ENCODE measurements around the gene DDR2.
A peak's percentile ranks its signal among the peaks of the same experiment; 100 is the strongest.
"Not testable (repeated sequence)": the region's sequence is repeated elsewhere in the genome, so short reads cannot be mapped to it uniquely, and the experiment has no call there.

The DDR2 gene

DNA sequence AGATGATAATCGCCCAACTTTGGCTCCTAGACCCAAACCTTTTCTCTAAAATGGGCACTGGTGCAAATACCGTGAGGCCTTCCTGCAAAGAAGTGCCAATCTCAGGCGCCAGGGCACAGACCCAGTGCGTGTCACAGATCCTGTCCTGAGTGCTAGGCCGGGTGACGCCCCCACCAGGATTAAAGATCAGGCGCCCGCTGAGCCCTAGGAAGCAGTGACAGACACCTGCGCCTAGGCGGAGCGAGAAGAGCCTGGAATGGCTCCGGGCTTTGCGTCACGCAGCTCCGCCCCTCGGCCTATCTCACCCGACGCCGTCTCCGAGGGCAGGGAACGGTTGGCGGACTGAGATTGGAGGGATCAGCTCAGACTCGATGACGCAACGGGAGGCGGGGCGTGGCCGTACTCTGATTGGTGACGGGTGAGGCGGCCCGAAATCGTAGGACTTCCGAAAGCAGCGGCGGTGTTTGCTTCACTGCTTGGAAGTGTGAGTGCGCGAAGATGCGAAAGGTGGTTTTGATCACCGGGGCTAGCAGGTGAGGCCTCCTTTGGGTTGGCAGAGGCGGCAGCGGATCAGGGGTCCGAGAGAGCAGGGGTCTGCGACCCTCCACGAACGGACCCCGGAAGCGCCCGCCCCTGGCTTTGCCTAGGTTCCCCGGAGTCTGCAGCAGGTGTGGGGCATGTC is 158.2 kb downstream of the DDR2 start, which contains the start of gene HSD17B7:
Gene HSD17B7, plus strand, starts transcription at position 400 of the 682 bp plus-strand sequence. Its CDS starts 99 bp downstream, at position 499.
- H3K9ac ChIP-seq (ENCODE audit: low read length); H3K36me3 ChIP-seq (ENCODE audit: insufficient read depth, low read length); H3K27me3 ChIP-seq (ENCODE audit: control insufficient read depth in 1 of 2, insufficient read depth in 2 of 2, low read length in 2 of 2); H3K4me1 ChIP-seq (ENCODE audit: insufficient read depth, low read length); H3K9me3 ChIP-seq (ENCODE audit: low read length): not testable (repeated sequence)
- peak within 1 kb of the TSS in 1 of 2 donors; percentile 47 for H3K4me3 ChIP-seq (ENCODE audit: low read depth in 1 of 2, low read length in 2 of 2)
- peak within 1 kb of the TSS; percentile 66 for H3K27ac ChIP-seq (ENCODE audit: low read depth, low read length)

DNA sequence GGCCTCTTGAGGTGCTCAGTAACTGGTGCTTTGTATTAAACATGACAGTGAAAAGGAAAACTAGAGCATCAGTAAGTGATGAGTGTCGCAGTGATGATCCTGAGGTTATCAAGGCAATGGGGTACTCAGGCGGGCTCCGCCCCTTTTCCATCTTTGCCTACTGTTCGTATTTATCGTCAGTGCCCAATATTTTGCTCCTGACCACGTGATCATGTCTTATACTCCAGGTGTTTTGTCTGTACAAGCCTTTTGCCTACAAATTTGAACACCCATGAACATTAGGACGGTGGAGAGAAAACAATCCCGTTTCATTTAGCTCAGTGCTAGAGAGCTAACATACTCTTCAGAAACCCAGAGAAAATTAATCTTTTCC is 158.7 kb downstream of the DDR2 start:
- H3K27ac ChIP-seq (ENCODE audit: low read depth, low read length); H3K9me3 ChIP-seq (ENCODE audit: low read length); H3K36me3 ChIP-seq (ENCODE audit: insufficient read depth, low read length); H3K4me1 ChIP-seq (ENCODE audit: insufficient read depth, low read length); H3K9ac ChIP-seq (ENCODE audit: low read length); H3K27me3 ChIP-seq (ENCODE audit: control insufficient read depth in 1 of 2, insufficient read depth in 2 of 2, low read length in 2 of 2): not testable (repeated sequence)
- peak overlapping the region in 1 of 2 donors; percentile 41 for H3K4me3 ChIP-seq (ENCODE audit: low read depth in 1 of 2, low read length in 2 of 2)

DNA sequence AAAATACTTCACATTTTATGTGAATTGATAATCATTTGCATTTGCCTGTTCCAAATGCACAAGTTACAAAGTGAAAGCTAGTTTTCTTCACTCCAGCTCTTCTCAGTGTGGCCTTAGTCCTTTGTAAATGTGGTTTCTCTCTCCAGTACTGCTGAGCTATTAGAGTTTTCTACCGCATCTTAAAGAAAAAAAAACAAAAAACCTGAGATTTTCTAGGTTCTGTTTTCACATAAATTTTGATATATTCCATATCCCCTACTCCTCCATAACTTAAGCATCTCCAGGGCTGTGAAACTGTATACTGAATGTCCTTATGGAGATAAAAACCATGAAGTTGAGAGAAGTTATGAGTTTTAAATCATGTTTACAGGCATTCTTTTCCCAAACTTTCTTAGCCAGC is 162.0 kb downstream of the DDR2 start:
- H3K27me3 ChIP-seq (ENCODE audit: control insufficient read depth in 1 of 2, insufficient read depth in 2 of 2, low read length in 2 of 2); H3K9me3 ChIP-seq (ENCODE audit: low read length); H3K4me1 ChIP-seq (ENCODE audit: insufficient read depth, low read length); H3K9ac ChIP-seq (ENCODE audit: low read length); H3K27ac ChIP-seq (ENCODE audit: low read depth, low read length); H3K4me3 ChIP-seq (ENCODE audit: low read depth in 1 of 2, low read length in 2 of 2); H3K36me3 ChIP-seq (ENCODE audit: insufficient read depth, low read length): not testable (repeated sequence)

DNA sequence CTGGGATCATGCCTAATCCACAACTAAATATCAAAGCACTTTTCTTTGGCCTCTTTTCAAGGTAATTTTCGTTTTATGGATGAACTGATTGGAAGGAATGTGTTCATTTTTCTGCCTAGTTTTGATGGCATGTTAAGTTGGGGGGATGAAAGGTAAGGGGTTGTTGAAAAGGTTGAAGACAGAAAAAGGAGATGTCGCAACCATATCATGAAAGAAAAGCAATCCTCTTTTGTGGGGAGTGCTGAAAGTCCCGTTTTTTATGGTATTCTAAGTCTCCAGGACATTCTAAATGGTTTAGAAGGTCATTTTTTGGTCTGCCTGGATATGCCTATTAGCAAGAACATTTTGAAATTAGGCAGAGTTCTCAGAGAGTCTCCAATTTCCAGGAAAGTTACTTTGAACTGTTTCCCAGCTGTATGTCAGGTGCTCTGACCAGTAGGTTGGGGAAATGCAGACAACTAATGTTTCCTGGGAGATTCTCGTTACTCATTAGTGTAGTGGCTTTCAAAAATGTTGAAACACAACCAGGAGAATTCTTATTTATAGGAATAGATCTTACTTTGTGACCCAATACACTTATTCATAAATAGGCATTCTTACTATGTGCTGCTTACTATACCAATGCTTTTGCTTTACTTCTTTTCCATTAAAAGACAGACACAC is 164.5 kb downstream of the DDR2 start:
- H3K4me1 ChIP-seq (ENCODE audit: insufficient read depth, low read length); H3K4me3 ChIP-seq (ENCODE audit: low read depth in 1 of 2, low read length in 2 of 2); H3K27ac ChIP-seq (ENCODE audit: low read depth, low read length); H3K36me3 ChIP-seq (ENCODE audit: insufficient read depth, low read length); H3K27me3 ChIP-seq (ENCODE audit: control insufficient read depth in 1 of 2, insufficient read depth in 2 of 2, low read length in 2 of 2); H3K9me3 ChIP-seq (ENCODE audit: low read length); H3K9ac ChIP-seq (ENCODE audit: low read length): not testable (repeated sequence)

DNA sequence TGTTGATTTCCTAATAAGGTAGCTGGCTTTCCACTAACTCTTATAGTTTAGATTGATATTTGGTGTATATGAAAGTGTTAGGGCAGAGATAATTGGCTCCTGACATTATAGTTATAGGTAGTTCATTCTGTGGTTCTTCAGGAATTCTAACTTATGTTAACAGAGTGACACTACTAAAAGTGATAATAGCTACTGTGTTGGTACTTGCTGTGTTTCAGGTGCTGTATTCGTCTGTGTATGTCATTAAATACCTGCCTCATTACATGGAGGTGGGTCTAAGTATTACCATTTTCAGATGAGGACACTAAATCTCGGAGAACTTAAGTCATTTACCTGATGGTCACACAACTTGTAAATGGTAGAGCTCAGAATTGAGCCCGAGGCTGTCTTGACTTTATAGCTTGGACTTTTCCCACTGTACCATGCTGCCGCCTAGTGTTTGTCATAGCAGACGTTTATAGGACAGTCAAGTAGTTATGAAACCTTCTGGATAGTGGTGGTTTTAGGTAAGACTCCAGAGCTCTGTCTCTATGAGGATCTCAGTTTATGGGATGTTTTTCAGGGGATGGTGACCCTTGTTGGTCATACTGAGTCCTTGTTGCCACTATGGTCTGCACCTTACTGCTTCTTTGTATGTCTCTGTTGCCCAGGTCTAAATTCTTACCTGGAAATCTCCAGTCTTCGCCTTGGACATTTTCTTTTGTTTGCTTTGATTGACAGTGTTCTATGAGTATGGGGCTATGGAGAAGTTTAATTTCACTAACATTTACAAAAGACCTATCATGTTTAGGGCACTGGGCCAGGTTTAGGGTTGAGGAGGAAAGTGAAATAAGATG is 167.9 kb downstream of the DDR2 start:
- not testable (repeated sequence) for H3K36me3 ChIP-seq (ENCODE audit: insufficient read depth, low read length); H3K9ac ChIP-seq (ENCODE audit: low read length); H3K4me1 ChIP-seq (ENCODE audit: insufficient read depth, low read length)

DNA sequence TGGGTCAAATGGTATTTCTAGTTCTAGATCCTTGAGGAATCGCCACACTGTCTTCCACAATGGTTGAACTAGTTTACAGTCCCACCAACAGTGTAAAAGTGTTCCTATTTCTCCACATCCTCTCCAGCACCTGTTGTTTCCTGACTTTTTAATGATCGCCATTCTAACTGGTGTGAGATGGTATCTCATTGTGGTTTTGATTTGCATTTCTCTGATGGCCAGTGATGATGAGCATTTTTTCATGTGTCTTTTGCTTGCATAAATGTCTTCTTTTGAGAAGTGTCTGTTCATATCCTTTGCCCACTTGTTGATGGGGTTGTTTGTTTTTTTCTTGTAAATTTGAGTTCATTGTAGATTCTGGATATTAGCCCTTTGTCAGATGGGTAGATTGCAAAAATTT is 175.2 kb downstream of the DDR2 start:
- not testable (repeated sequence) for H3K9me3 ChIP-seq (ENCODE audit: low read length); H3K27me3 ChIP-seq (ENCODE audit: control insufficient read depth in 1 of 2, insufficient read depth in 2 of 2, low read length in 2 of 2); H3K36me3 ChIP-seq (ENCODE audit: insufficient read depth, low read length); H3K4me3 ChIP-seq (ENCODE audit: low read depth in 1 of 2, low read length in 2 of 2); H3K27ac ChIP-seq (ENCODE audit: low read depth, low read length); H3K4me1 ChIP-seq (ENCODE audit: insufficient read depth, low read length); H3K9ac ChIP-seq (ENCODE audit: low read length)

More for the DNA sequence above, 167.9 kb downstream of the DDR2 start:
- H3K9me3 ChIP-seq (ENCODE audit: low read length); H3K27me3 ChIP-seq (ENCODE audit: control insufficient read depth in 1 of 2, insufficient read depth in 2 of 2, low read length in 2 of 2); H3K27ac ChIP-seq (ENCODE audit: low read depth, low read length); H3K4me3 ChIP-seq (ENCODE audit: low read depth in 1 of 2, low read length in 2 of 2): not testable (repeated sequence)

DNA sequence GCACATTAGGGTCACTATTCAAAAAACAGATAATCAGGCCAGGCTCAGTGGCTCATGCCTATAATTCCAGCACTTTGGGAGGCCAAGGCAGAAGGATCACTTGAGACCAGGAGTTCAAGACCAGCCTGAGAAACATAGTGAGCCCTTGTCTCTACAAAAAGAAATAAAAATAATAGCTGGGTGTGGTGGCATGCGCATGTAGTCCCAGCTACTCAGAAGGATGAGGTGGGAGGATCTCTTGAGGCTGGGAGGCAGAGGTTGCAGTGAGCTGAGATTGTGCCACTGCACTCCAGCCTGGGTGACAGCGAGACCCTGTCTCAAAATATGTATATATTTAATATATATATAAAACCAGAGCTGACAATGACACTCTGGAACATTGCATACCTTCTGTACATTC is 180.1 kb downstream of the DDR2 start:
- not testable (repeated sequence) for H3K4me3 ChIP-seq (ENCODE audit: low read depth in 1 of 2, low read length in 2 of 2); H3K27ac ChIP-seq (ENCODE audit: low read depth, low read length); H3K9me3 ChIP-seq (ENCODE audit: low read length); H3K36me3 ChIP-seq (ENCODE audit: insufficient read depth, low read length); H3K4me1 ChIP-seq (ENCODE audit: insufficient read depth, low read length); H3K9ac ChIP-seq (ENCODE audit: low read length); H3K27me3 ChIP-seq (ENCODE audit: control insufficient read depth in 1 of 2, insufficient read depth in 2 of 2, low read length in 2 of 2)

DNA sequence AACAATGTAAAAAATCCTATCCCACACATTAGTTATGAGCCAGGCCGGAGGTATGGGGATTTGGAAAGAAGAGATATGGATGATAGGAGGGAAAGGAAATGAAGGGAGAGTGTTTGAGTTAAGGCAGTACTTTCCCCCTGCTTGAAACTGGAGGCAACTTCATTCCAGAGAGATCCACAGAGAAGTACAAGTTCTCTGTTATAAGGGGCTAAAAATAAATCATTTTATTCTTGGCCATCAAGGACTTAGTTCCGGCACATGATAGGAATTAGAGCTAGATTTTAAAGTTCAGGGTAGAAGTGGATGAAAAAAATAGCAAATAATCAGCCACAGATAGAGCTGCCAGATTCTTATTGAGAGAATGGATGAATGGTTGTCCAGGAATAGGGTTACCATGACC is 185.9 kb downstream of the DDR2 start:
- H3K9me3 ChIP-seq (ENCODE audit: low read length); H3K4me1 ChIP-seq (ENCODE audit: insufficient read depth, low read length); H3K4me3 ChIP-seq (ENCODE audit: low read depth in 1 of 2, low read length in 2 of 2); H3K9ac ChIP-seq (ENCODE audit: low read length); H3K27ac ChIP-seq (ENCODE audit: low read depth, low read length); H3K36me3 ChIP-seq (ENCODE audit: insufficient read depth, low read length): not testable (repeated sequence)
- H3K27me3 ChIP-seq (ENCODE audit: control insufficient read depth in 1 of 2, insufficient read depth in 2 of 2, low read length in 2 of 2): peaks cover 0 to 10% of the 10 kb centered on the region in 2 donors

DNA sequence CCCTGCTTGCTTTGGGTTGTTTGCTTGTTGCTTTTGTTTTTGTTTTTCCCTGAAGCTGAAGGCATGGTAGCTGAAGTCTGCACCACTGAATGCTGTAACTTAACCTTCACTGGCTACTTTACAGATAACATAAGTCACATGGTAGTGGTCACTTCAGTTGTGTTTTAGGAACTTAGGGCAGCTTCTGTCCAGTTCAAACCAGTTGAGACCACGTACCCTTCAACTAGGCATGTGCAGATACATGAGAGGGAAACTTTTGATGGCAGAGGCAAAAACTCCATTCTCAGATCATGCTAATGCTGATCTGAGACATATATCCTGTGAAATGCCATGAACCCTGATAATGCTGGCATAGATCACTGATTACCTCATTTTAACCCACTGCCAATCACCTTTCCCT is 186.4 kb downstream of the DDR2 start:
- not testable (repeated sequence) for H3K9ac ChIP-seq (ENCODE audit: low read length); H3K36me3 ChIP-seq (ENCODE audit: insufficient read depth, low read length); H3K4me1 ChIP-seq (ENCODE audit: insufficient read depth, low read length); H3K27ac ChIP-seq (ENCODE audit: low read depth, low read length); H3K9me3 ChIP-seq (ENCODE audit: low read length); H3K4me3 ChIP-seq (ENCODE audit: low read depth in 1 of 2, low read length in 2 of 2)
- H3K27me3 ChIP-seq (ENCODE audit: control insufficient read depth in 1 of 2, insufficient read depth in 2 of 2, low read length in 2 of 2): peaks cover 0 to 10% of the 10 kb centered on the region in 2 donors

DNA sequence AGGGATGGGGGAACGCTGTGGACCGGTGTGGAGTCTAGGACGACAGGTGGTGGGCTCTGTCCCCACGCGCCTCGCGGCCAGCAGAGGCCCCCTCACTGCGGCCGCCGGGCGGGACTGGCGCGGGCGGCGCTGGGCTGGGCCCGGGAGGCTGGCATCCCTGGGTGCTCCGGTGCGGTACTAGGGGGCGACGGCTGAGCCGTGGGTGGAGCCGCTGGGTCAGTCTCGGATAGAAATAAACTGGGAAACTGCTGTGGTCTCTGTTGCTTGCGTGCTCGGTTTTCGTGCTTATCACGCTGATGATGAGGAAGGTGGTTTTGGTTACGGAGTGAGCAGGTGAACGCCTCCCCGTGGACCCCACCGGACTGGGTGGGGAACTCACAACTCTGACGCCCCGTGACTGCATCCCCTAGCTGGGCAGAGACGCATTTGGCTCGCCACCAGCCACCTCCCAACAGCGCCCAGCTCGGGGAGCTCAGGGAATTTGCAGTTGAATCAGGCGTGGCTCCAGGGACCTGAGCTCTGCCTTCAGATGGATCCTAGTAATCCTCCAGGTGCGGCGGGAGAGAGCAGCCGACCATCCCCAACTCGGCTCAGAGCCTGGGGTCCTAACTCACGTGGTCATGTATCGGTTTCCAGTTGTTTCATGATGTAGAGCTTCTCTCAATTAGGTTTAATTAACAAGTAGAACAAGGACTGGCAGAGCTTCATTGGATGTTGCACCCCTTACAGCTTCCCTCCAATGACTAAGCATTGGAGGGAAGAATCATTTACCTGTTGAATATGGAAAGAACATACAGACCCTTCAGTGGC is 190.3 kb downstream of the DDR2 start:
- Histone ChIP-seq H3K9ac (ENCODE audit: low read length) (no peak overlapping the region), H3K4me3 (ENCODE audit: low read depth in 1 of 2, low read length in 2 of 2) (peak overlapping the region; percentile 29 to 42), H3K27me3 (ENCODE audit: control insufficient read depth in 1 of 2, insufficient read depth in 2 of 2, low read length in 2 of 2) (peaks cover 0 to 10% of the 10 kb centered on the region in 2 donors), H3K9me3 (ENCODE audit: low read length) (no peaks in the 10 kb centered on the region), H3K27ac (ENCODE audit: low read depth, low read length) (no peak overlapping the region), H3K4me1 (ENCODE audit: insufficient read depth, low read length) (peaks cover 9% of the 10 kb centered on the region), H3K36me3 (ENCODE audit: insufficient read depth, low read length) (no peaks in the 10 kb centered on the region)

DNA sequence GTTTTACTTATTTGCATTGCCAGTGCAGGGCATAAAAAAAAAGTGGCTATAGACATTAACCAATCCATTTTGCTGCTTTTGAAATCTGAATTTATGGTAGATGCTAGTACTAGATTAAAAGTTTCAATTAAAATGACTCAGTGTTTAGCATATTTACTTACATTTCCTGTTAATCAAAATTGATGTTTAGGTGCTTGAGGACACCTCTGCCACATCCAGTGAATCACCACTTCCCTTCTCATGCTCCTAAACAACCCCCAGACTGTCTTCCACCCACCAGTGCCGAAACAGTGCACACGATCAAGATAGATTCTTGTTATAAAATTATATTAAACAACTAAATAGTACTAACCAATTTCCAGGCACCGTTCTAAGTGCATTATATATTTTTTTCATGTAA is 191.0 kb downstream of the DDR2 start:
- Histone ChIP-seq H3K27me3 (ENCODE audit: control insufficient read depth in 1 of 2, insufficient read depth in 2 of 2, low read length in 2 of 2) (peaks cover 0 to 10% of the 10 kb centered on the region in 2 donors), H3K36me3 (ENCODE audit: insufficient read depth, low read length) (no peaks in the 10 kb centered on the region), H3K4me3 (ENCODE audit: low read depth in 1 of 2, low read length in 2 of 2) (no peak overlapping the region), H3K9ac (ENCODE audit: low read length) (no peak overlapping the region), H3K9me3 (ENCODE audit: low read length) (no peaks in the 10 kb centered on the region), H3K4me1 (ENCODE audit: insufficient read depth, low read length) (peaks cover 9% of the 10 kb centered on the region), H3K27ac (ENCODE audit: low read depth, low read length) (no peak overlapping the region)

Data from muscle layer of colon (tissue), 2 donors.